A549 (cell line): Measurements from ENCODE around the gene PLXNC1.
"Not testable (repeated sequence)": the region's sequence is repeated elsewhere in the genome, so short reads cannot be mapped to it uniquely, and the experiment has no call there.

Source experiments
- TF ChIP-seq, protein P1 (sequence below): IDR thresholded peaks from 2 replicates; pipeline ENCODE4 v1.6.1; 2012
- TF ChIP-seq, protein P2 (sequence below): fragments of >200 bp; sonication (Bioruptor Twin); formaldehyde crosslinking; IDR thresholded peaks from 3 replicates; pipeline ENCODE4 v1.5.1; 2016
- TF ChIP-seq, protein P3 (sequence below): fragments of 250-450 bp; sonication (Bioruptor Pico); IDR thresholded peaks from 2 replicates; pipeline ENCODE4 v1.5.0; 2021; ENCODE audit warnings: mild to moderate bottlenecking, moderate library complexity, borderline replicate concordance

GRCh38 chr12:94316600-94316999 lies 168.2 kb downstream of the PLXNC1 start:
- TF ChIP-seq, protein P1, sequence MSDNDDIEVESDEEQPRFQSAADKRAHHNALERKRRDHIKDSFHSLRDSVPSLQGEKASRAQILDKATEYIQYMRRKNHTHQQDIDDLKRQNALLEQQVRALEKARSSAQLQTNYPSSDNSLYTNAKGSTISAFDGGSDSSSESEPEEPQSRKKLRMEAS, result not testable (repeated sequence)
- TF ChIP-seq, protein P2, sequence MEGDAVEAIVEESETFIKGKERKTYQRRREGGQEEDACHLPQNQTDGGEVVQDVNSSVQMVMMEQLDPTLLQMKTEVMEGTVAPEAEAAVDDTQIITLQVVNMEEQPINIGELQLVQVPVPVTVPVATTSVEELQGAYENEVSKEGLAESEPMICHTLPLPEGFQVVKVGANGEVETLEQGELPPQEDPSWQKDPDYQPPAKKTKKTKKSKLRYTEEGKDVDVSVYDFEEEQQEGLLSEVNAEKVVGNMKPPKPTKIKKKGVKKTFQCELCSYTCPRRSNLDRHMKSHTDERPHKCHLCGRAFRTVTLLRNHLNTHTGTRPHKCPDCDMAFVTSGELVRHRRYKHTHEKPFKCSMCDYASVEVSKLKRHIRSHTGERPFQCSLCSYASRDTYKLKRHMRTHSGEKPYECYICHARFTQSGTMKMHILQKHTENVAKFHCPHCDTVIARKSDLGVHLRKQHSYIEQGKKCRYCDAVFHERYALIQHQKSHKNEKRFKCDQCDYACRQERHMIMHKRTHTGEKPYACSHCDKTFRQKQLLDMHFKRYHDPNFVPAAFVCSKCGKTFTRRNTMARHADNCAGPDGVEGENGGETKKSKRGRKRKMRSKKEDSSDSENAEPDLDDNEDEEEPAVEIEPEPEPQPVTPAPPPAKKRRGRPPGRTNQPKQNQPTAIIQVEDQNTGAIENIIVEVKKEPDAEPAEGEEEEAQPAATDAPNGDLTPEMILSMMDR, result not testable (repeated sequence)
- TF ChIP-seq, protein P3, sequence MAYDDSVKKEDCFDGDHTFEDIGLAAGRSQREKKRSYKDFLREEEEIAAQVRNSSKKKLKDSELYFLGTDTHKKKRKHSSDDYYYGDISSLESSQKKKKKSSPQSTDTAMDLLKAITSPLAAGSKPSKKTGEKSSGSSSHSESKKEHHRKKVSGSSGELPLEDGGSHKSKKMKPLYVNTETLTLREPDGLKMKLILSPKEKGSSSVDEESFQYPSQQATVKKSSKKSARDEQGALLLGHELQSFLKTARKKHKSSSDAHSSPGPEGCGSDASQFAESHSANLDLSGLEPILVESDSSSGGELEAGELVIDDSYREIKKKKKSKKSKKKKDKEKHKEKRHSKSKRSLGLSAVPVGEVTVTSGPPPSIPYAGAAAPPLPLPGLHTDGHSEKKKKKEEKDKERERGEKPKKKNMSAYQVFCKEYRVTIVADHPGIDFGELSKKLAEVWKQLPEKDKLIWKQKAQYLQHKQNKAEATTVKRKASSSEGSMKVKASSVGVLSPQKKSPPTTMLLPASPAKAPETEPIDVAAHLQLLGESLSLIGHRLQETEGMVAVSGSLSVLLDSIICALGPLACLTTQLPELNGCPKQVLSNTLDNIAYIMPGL, result not testable (repeated sequence)
